Stimulated activated CD4-positive, alpha-beta T cell treated with anti-CD3 and anti-CD28 coated beads, Interleukin-15, amount 100 ng/mL, for 1 hour (primary cell): ENCODE results near the gene FRMD7.
"Not testable (repeated sequence)": the region's sequence is repeated elsewhere in the genome, so short reads cannot be mapped to it uniquely, and the experiment has no call there.

Experiments used
- DNase-seq, 2 donors: peaks; one replicate each; pipeline ENCODE4 v3.0.0-alpha.2; 2020; ENCODE audit warnings: low read depth in 1 of 2, low spot score in 1 of 2

FRMD7 gene

GRCh38 chrX:132127743-132128142 lies at the start of gene FRMD7:
TSS of gene FRMD7 (minus strand) at chrX:132128020. CDS start at chrX:132127844, 176 bp downstream.
- DNase-seq = no peak

- no peak for DNase-seq
Observed at GRCh38 chrX:132173647-132174046, 45.8 kb upstream of the FRMD7 start.

GRCh38 chrX:132171881-132172280 lies 44.1 kb upstream of the FRMD7 start:
- DNase-seq = no peak

- no peak for DNase-seq
Observed at GRCh38 chrX:132171478-132171877, 43.7 kb upstream of the FRMD7 start.

GRCh38 chrX:132169554-132169953 lies 41.7 kb upstream of the FRMD7 start:
- DNase-seq = no peak

GRCh38 chrX:132165651-132166050 lies 37.8 kb upstream of the FRMD7 start:
- DNase-seq = no peak

GRCh38 chrX:132165005-132165404 lies 37.2 kb upstream of the FRMD7 start:
- DNase-seq = no peak

GRCh38 chrX:132163094-132163493 lies 35.3 kb upstream of the FRMD7 start:
- DNase-seq = not testable (repeated sequence)

- DNase-seq = no peak
Observed at GRCh38 chrX:132153166-132153565, 25.3 kb upstream of the FRMD7 start.

GRCh38 chrX:132146456-132146855 lies 18.6 kb upstream of the FRMD7 start:
- no peak for DNase-seq

- no peak for DNase-seq
Observed at GRCh38 chrX:132144061-132144460, 16.2 kb upstream of the FRMD7 start.

- DNase-seq = no peak
Observed at GRCh38 chrX:132125906-132126305, 1.9 kb downstream of the FRMD7 start.

GRCh38 chrX:132120913-132121312 lies 6.9 kb downstream of the FRMD7 start:
- DNase-seq = no peak

GRCh38 chrX:132119821-132120515 lies 7.9 kb downstream of the FRMD7 start:
- DNase-seq = no peak

- DNase-seq = no peak
Observed at GRCh38 chrX:132119283-132119682, 8.5 kb downstream of the FRMD7 start.

GRCh38 chrX:132118358-132118757 lies 9.5 kb downstream of the FRMD7 start:
- DNase-seq = no peak

- no peak for DNase-seq
Observed at GRCh38 chrX:132115792-132116191, 12.0 kb downstream of the FRMD7 start.

- no peak for DNase-seq
Observed at GRCh38 chrX:132114607-132115006, 13.2 kb downstream of the FRMD7 start.

- DNase-seq = no peak
Observed at GRCh38 chrX:132107291-132107690, 20.5 kb downstream of the FRMD7 start.

- no peak for DNase-seq
Observed at GRCh38 chrX:132101799-132102198, 26.0 kb downstream of the FRMD7 start.

- no peak for DNase-seq
Observed at GRCh38 chrX:132101206-132101605, 26.6 kb downstream of the FRMD7 start.

GRCh38 chrX:132098704-132099103 lies 29.1 kb downstream of the FRMD7 start:
- not testable (repeated sequence) for DNase-seq

GRCh38 chrX:132094164-132094563 lies 33.7 kb downstream of the FRMD7 start:
- no peak for DNase-seq
